Upper lobe of left lung (tissue), 4 donors: ENCODE results near the gene CSNK1D.

ENCODE experiments used
- EP300 ChIP-seq, 4 donors: sonication (generic); formaldehyde crosslinking; IDR thresholded peaks; one replicate each; pipeline ENCODE4 v1.5.1; 2017; ENCODE audit warnings: antibody characterized with exemption in 4 of 4, control low read depth in 2 of 4
- POLR2A ChIP-seq, 4 donors: fragments of 450-650 bp; IDR thresholded peaks; one replicate each; pipeline ENCODE4 v1.5.1; 2016 to 2017; ENCODE audit warnings: antibody characterized with exemption in 4 of 4, mild to moderate bottlenecking in 2 of 4
- TF ChIP-seq, protein P1 (sequence below), 6 experiments: fragments of 450-650 bp in 4 of 6; fragments of 200-600 bp in 2 of 6; sonication (generic) in 2 of 6; IDR thresholded peaks; one replicate each; pipeline ENCODE4 v1.5.1; 2016 to 2019; ENCODE audit warnings: antibody characterized with exemption in 6 of 6

DNA sequence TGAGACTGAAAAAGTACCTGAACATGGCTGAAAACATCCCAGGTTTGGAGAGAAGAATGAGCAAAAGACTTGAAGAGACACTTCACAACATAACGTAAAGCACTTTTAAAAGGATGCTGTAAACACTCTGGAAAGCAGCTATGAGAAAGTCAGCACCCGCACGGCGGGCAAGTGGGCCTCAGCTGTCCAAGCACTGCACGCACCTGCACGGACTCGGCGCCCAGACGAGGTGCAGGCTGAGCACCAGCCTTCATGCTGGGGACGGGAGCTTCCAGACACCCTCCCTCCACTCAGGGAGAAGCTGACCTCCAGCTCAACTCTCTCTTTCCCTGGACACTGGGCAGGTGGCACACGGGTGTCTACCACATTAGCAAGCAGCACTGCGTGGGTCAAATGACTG, 74.0 kb downstream of the CSNK1D start:
- TF ChIP-seq, protein P1, sequence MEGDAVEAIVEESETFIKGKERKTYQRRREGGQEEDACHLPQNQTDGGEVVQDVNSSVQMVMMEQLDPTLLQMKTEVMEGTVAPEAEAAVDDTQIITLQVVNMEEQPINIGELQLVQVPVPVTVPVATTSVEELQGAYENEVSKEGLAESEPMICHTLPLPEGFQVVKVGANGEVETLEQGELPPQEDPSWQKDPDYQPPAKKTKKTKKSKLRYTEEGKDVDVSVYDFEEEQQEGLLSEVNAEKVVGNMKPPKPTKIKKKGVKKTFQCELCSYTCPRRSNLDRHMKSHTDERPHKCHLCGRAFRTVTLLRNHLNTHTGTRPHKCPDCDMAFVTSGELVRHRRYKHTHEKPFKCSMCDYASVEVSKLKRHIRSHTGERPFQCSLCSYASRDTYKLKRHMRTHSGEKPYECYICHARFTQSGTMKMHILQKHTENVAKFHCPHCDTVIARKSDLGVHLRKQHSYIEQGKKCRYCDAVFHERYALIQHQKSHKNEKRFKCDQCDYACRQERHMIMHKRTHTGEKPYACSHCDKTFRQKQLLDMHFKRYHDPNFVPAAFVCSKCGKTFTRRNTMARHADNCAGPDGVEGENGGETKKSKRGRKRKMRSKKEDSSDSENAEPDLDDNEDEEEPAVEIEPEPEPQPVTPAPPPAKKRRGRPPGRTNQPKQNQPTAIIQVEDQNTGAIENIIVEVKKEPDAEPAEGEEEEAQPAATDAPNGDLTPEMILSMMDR (IDR thresholded peaks at IDR 0.05): no peak
- TF ChIP-seq POLR2A (IDR thresholded peaks at IDR 0.05) (no peak), EP300 (IDR thresholded peaks at IDR 0.05) (no peak)
